Measurements from ENCODE around the gene TMX4. TPM values are rescaled to one million over a fixed set of nuclear protein-coding genes. Genes with fewer than 3 reads are reported as not detected.

TMX4 gene
- total and polyA plus RNA-seq, 2 of the 8 experiments (the other 6 are each of a cell fraction or from before 2014, with no cell fraction given): 2.1 to 7.8 TPM

- CTCF ChIA-PET (ENCODE audit: partially characterized antibody): no interaction called here
- H2BK5ac ChIP-seq (ENCODE audit: low read depth, low read length): no peak overlapping the region
- H4K20me1 ChIP-seq (replicated peaks in 1 of 2; ENCODE audit: control insufficient read depth in 1 of 2, insufficient read depth in 2 of 2, low read length in 2 of 2): no peaks in the 10 kb centered on the region
- H2BK120ac ChIP-seq (replicated peaks; ENCODE audit: low read depth, low read length): no peak overlapping the region
- DNase-seq (ENCODE audit: low read depth in 1 of 2, low spot score in 2 of 2) (no peak), FAIRE-seq (no peak)
- no peak overlapping the region for H3K27ac ChIP-seq (ENCODE audit: low read depth, low read length)
- WGBS, 2 experiments (ENCODE audit: extremely low coverage in 1 of 2, insufficient coverage in 1 of 2, insufficient read length in 1 of 2, insufficient replicate concordance in 2 of 2, low coverage in 1 of 2, low lambda C conversion rate in 2 of 2, missing lambda C conversion rate in 1 of 2): 91% methylated on average over 4 of the region's 4 CpGs; no CpG with 5 or more reads in 1 of the 2 experiments
- H2AFZ ChIP-seq (ENCODE audit: low read length): no peak overlapping the region
- no peaks in the 10 kb centered on the region for H3K27me3 ChIP-seq (replicated peaks in 1 of 4; ENCODE audit: control insufficient read depth in 3 of 4, extremely low read depth in 1 of 4, insufficient read depth in 3 of 4, low read length in 3 of 4)
- H2BK15ac ChIP-seq (ENCODE audit: low read length): no peak overlapping the region
- no peak overlapping the region for H3K4ac ChIP-seq (replicated peaks; ENCODE audit: insufficient read length, low read depth, low read length)
- no peak overlapping the region for H4K5ac ChIP-seq (ENCODE audit: insufficient read length, low read depth, low read length)
- no peak overlapping the region for H3K4me3 ChIP-seq (ENCODE audit: extremely low read depth in 1 of 4, insufficient read depth in 2 of 4, low read depth in 3 of 4, low read length in 4 of 4)
- H3K36me3 ChIP-seq (ENCODE audit: control insufficient read depth in 2 of 4, insufficient read depth in 4 of 4, low read length in 3 of 4): no peaks in the 10 kb centered on the region
- no peak overlapping the region for H3K14ac ChIP-seq (ENCODE audit: insufficient read length)
- no peak overlapping the region for H4K8ac ChIP-seq (ENCODE audit: extremely low read depth, insufficient read depth, low read length)
- H3K18ac ChIP-seq (ENCODE audit: extremely low read depth, low read length): no peak overlapping the region
- no peak overlapping the region for H3K56ac ChIP-seq (replicated peaks; ENCODE audit: insufficient read length, low read depth, low read length)
- H3K79me1 ChIP-seq (ENCODE audit: low read depth, low read length): no peaks in the 10 kb centered on the region
- no peak overlapping the region for H4K91ac ChIP-seq (replicated peaks; ENCODE audit: insufficient read length, low read length)
- no peak overlapping the region for H3K9ac ChIP-seq (replicated peaks in 1 of 4; ENCODE audit: extremely low read depth in 1 of 4, low read depth in 3 of 4, low read length in 3 of 4)
- H3K23ac ChIP-seq (ENCODE audit: insufficient read length): no peak overlapping the region
- no peak overlapping the region for H2AK5ac ChIP-seq (ENCODE audit: low read depth, low read length)
- no peak overlapping the region for H2BK12ac ChIP-seq (ENCODE audit: low read depth, low read length)
- no peak overlapping the region for H2BK20ac ChIP-seq (ENCODE audit: low read length)
- H3K4me2 ChIP-seq (ENCODE audit: insufficient read depth in 1 of 2, low read depth in 2 of 2, low read length in 2 of 2): no peak overlapping the region
- H3K4me1 ChIP-seq (replicated peaks in 1 of 4; ENCODE audit: control insufficient read depth in 3 of 4, insufficient read depth in 4 of 4, low read length in 3 of 4): peaks cover 0 to 8% (median 2%) of the 10 kb centered on the region in 4 experiments; a peak in 3 of 7 replicates
- no peaks in the 10 kb centered on the region for H3K79me2 ChIP-seq (ENCODE audit: control insufficient read depth in 1 of 2, insufficient read depth in 2 of 2, low read length in 2 of 2)
- H3K23me2 ChIP-seq (ENCODE audit: low read depth, low read length): no peaks in the 10 kb centered on the region
- POLR2A ChIA-PET (ENCODE audit: partially characterized antibody): no interaction called here
- H3K9me3 ChIP-seq (ENCODE audit: insufficient read depth in 2 of 2, low read depth in 1 of 2, low read length in 1 of 2): no peaks in the 10 kb centered on the region
- TF ChIP-seq SIN3A (conservative IDR thresholded peaks at IDR 0.05 in 1 of 2, IDR thresholded peaks at IDR 0.05 in 1 of 2; ENCODE audit: low read depth in 1 of 2, low read length in 2 of 2) (no peak), ZNF274 (IDR thresholded peaks at IDR 0.05; ENCODE audit: borderline replicate concordance, extremely low read depth, low read length) (no peak), SIX5 (IDR thresholded peaks at IDR 0.05; ENCODE audit: low read depth, low read length) (no peak), JUN (IDR thresholded peaks at IDR 0.05; ENCODE audit: low read depth, low read length) (no peak), CBX5 (IDR thresholded peaks at IDR 0.05; ENCODE audit: low read depth, low read length) (no peak), CEBPB (IDR thresholded peaks at IDR 0.05; ENCODE audit: low read depth, low read length) (no peak), BACH1 (IDR thresholded peaks at IDR 0.05; ENCODE audit: low read length) (no peak), KDM5A (IDR thresholded peaks at IDR 0.05; ENCODE audit: low read length) (no peak), HDAC6 (IDR thresholded peaks at IDR 0.05; ENCODE audit: low read depth, low read length) (no peak), EZH2 (IDR thresholded peaks at IDR 0.05; ENCODE audit: low read depth, low read length, severe bottlenecking) (no peak), TCF12 (IDR thresholded peaks at IDR 0.05; ENCODE audit: low read depth, low read length) (no peak), RXRA (IDR thresholded peaks at IDR 0.05; ENCODE audit: insufficient read depth, low read depth, low read length) (no peak), YY1 (IDR thresholded peaks at IDR 0.05; ENCODE audit: low read depth, low read length) (no peak)
These were observed 33.6 kb downstream of the TMX4 start for GRCh38 chr20:7985916-7986315.

Measured in H1 (cell line).